HCT116 (cell line): Measurements from ENCODE around the gene ZNF79. TPM values are rescaled to one million over a fixed set of nuclear protein-coding genes. Genes with fewer than 3 reads are reported as not detected.

ENCODE experiments used
- ATAC-seq: fragments of 200-7000 bp; cut with Tn5 transposase; 2 replicates; pipeline ENCODE4 v1.9.1; 2020; ENCODE audit warnings: mild to moderate bottlenecking, moderate library complexity
- BruUV-seq: library from RNA; stranded (reverse); fragments of 400-500 nt; replicated peaks from 2 replicates; lab custom pipeline; 2021; lab: Mats Ljungman, UMichigan
- CTCF ChIA-PET: fragments of 300-600 bp; sonication (Branson Sonifier 250); formaldehyde crosslinking; loops from one replicate; lab custom pipeline; 2021; ENCODE audit warnings: antibody characterized with exemption; lab: Charles Lee
- POLR2A ChIA-PET: fragments of 300-600, 350-600 bp; sonication (Branson Sonifier 250); formaldehyde crosslinking; loops from one replicate; lab custom pipeline; 2021; ENCODE audit warnings: antibody characterized with exemption; lab: Charles Lee
- RAD21 ChIA-PET, 2 experiments: fragments of 300-600 bp; sonication (Branson Sonifier 250); formaldehyde crosslinking; loops; one replicate each; lab custom pipeline; 2023; ENCODE audit warnings: low total read pairs in 2 of 2; ENCODE audit not compliant: uncharacterized antibody in 2 of 2, unreplicated experiment in 2 of 2, low non-redundant PET in 1 of 2; lab: Charles Lee
- DNase-seq: peaks from one replicate; pipeline ENCODE4 v3.0.0-alpha.2; 2010; ENCODE audit warnings: low read depth, low spot score
- H2AFZ ChIP-seq: fragments of 200-600 bp; shearing (Covaris generic), sonication (generic); 2 replicates; pipeline ENCODE4 v1.6.1; 2017; ENCODE audit warnings: low read depth, mixed run types, mixed read lengths, antibody characterized with exemption, low read length; ENCODE audit not compliant: poor library complexity, severe bottlenecking
- H3K27ac ChIP-seq: 2 replicates; pipeline ENCODE4 v1.5.1; 2012; ENCODE audit warnings: low read depth, low read length
- H3K27me3 ChIP-seq: fragments of 200-600 bp; sonication (generic); 2 replicates; pipeline ENCODE4 v1.6.1; 2016; ENCODE audit warnings: mixed run types, low read length, mixed read lengths; ENCODE audit not compliant: insufficient read depth
- H3K36me3 ChIP-seq, 2 experiments: fragments of 200-500 bp in 1 of 2; fragments of 200-600 bp in 1 of 2; sonication (Bioruptor generic) in 1 of 2; sonication (generic) in 1 of 2; 2 replicates each; pipeline versions ENCODE4 v1.5.1 to v1.6.1; 2014 to 2016; ENCODE audit warnings: low read length in 2 of 2, inconsistent platforms in 1 of 2, mixed read lengths in 1 of 2, mixed run types in 1 of 2; ENCODE audit not compliant: insufficient read depth in 2 of 2, control insufficient read depth in 1 of 2
- H3K4me1 ChIP-seq, 2 experiments: fragments of 200-600 bp in 1 of 2; sonication (generic) in 1 of 2; 2 replicates each; pipeline versions ENCODE4 v1.5.1 to v1.6.1; 2012 to 2017; ENCODE audit warnings: low read length in 2 of 2, inconsistent platforms in 1 of 2, mild to moderate bottlenecking in 1 of 2, mixed read lengths in 1 of 2, mixed run types in 1 of 2, moderate library complexity in 1 of 2; ENCODE audit not compliant: insufficient read depth in 2 of 2, control insufficient read depth in 1 of 2
- H3K4me2 ChIP-seq: fragments of 200-600 bp; sonication (generic); 2 replicates; pipeline ENCODE4 v1.6.1; 2017; ENCODE audit warnings: mixed run types, low read length, mixed read lengths
- H3K4me3 ChIP-seq, 2 experiments: fragments of 200-600 bp in 1 of 2; sonication (generic) in 1 of 2; replicated peaks in 1 of 2; 2 replicates each; pipeline ENCODE4 v1.5.1; 2011 to 2016; ENCODE audit warnings: low read length in 2 of 2, control low read depth in 1 of 2, low read depth in 1 of 2, mild to moderate bottlenecking in 1 of 2, mixed read lengths in 1 of 2, mixed run types in 1 of 2
- H3K79me2 ChIP-seq: fragments of 200-600 bp; sonication (generic); 2 replicates; pipeline ENCODE4 v1.6.1; 2017; ENCODE audit warnings: mild to moderate bottlenecking, mixed run types, low read length, moderate library complexity, mixed read lengths; ENCODE audit not compliant: insufficient read depth
- H3K9ac ChIP-seq: fragments of 200-600 bp; sonication (generic); 2 replicates; pipeline ENCODE4 v1.6.1; 2016; ENCODE audit warnings: low read length, mixed read lengths
- H3K9me2 ChIP-seq: fragments of 200-600 bp; sonication (generic), shearing (Covaris generic); 2 replicates; pipeline ENCODE4 v1.6.1; 2017; ENCODE audit warnings: mixed run types, mild to moderate bottlenecking, moderate library complexity; ENCODE audit not compliant: insufficient read depth
- H3K9me3 ChIP-seq, 2 experiments: fragments of 200-500 bp in 1 of 2; fragments of 200-600 bp in 1 of 2; sonication (Bioruptor generic) in 1 of 2; sonication (generic) in 1 of 2; 2 replicates each; pipeline ENCODE4 v1.6.1; 2014 to 2017; ENCODE audit warnings: low read length in 2 of 2, mixed read lengths in 2 of 2, inconsistent platforms in 1 of 2, low read depth in 1 of 2, mild to moderate bottlenecking in 1 of 2, mixed run types in 1 of 2, moderate library complexity in 1 of 2; ENCODE audit not compliant: control insufficient read depth in 1 of 2, insufficient read depth in 1 of 2
- H4K20me1 ChIP-seq: fragments of 200-600 bp; sonication (generic), shearing (Covaris generic); 2 replicates; pipeline ENCODE4 v1.6.1; 2017; ENCODE audit warnings: mixed run types, mild to moderate bottlenecking, moderate library complexity; ENCODE audit not compliant: insufficient read depth
- CBX3 ChIP-seq: IDR thresholded peaks from 2 replicates; pipeline ENCODE4 v1.6.1; 2012; ENCODE audit warnings: low read depth
- CEBPB ChIP-seq: IDR thresholded peaks from 2 replicates; pipeline ENCODE4 v1.6.1; 2012; ENCODE audit warnings: low read depth
- EGR1 ChIP-seq: IDR thresholded peaks from 2 replicates; pipeline ENCODE4 v1.6.1; 2012; ENCODE audit warnings: low read depth
- ELF1 ChIP-seq: IDR thresholded peaks from 2 replicates; pipeline ENCODE4 v1.6.1; 2012; ENCODE audit warnings: low read depth, borderline replicate concordance
- EZH2phosphoT487 ChIP-seq: fragments of 200-600 bp; IDR thresholded peaks from 2 replicates; pipeline ENCODE4 v1.6.1; 2018; ENCODE audit warnings: antibody characterized with exemption, borderline replicate concordance
- FOSL1 ChIP-seq: IDR thresholded peaks from 2 replicates; pipeline ENCODE4 v1.6.1; 2012; ENCODE audit warnings: low read depth
- JUND ChIP-seq: IDR thresholded peaks from 2 replicates; pipeline ENCODE4 v1.6.1; 2012
- POLR2A ChIP-seq: IDR thresholded peaks from 2 replicates; pipeline ENCODE4 v1.7.0; 2011; ENCODE audit warnings: borderline replicate concordance; ENCODE audit not compliant: insufficient read depth, insufficient read length; ENCODE audit errors: extremely low read depth
- RAD21 ChIP-seq: IDR thresholded peaks from 2 replicates; pipeline ENCODE4 v1.6.1; 2012; ENCODE audit warnings: low read depth, mild to moderate bottlenecking
- SIN3A ChIP-seq: IDR thresholded peaks from 2 replicates; pipeline ENCODE4 v1.6.1; 2012; ENCODE audit warnings: low read depth
- SP1 ChIP-seq: IDR thresholded peaks from 2 replicates; pipeline ENCODE4 v1.6.1; 2012; ENCODE audit warnings: low read depth
- SRF ChIP-seq: IDR thresholded peaks from 2 replicates; pipeline ENCODE4 v1.6.1; 2012; ENCODE audit warnings: low read depth
- ZFX ChIP-seq: fragments of 450-650 bp; IDR thresholded peaks from 2 replicates; pipeline ENCODE4 v1.6.1; 2017
- ZNF274 ChIP-seq: fragments of 200-500 bp; sonication (Bioruptor generic); IDR thresholded peaks from 2 replicates; pipeline ENCODE4 v1.6.1; 2014; ENCODE audit warnings: mild to moderate bottlenecking, low read depth, low read length, inconsistent platforms
- intact Hi-C: fragments of 100-400 bp; cut with micrococcal nuclease; formaldehyde crosslinking; loops from 2 replicates; pipeline ENCODE4 v1.10.0; 2022
- total RNA-seq: library from RNA; stranded (reverse); gene quantifications from one replicate; pipeline ENCODE4 v1.2.1, GENCODE V29; 2021; ENCODE audit not compliant: unreplicated experiment
- TF ChIP-seq, protein P1 (sequence below), 3 experiments: fragments of 200-600 bp in 1 of 3; sonication (generic) in 1 of 3; IDR thresholded peaks in 2 of 3; conservative IDR thresholded peaks in 1 of 3; 2 replicates each; pipeline ENCODE4 v1.5.1; 2012 to 2017; ENCODE audit warnings: low read depth in 2 of 3, low read length in 2 of 3, antibody characterized with exemption in 1 of 3, borderline replicate concordance in 1 of 3, control low read depth in 1 of 3, mild to moderate bottlenecking in 1 of 3, mixed read lengths in 1 of 3, mixed run types in 1 of 3, moderate library complexity in 1 of 3; ENCODE audit not compliant: insufficient read depth in 1 of 3
- TF ChIP-seq, protein P2 (sequence below): IDR thresholded peaks from 2 replicates; pipeline ENCODE4 v1.6.1; 2012
- TF ChIP-seq, protein P3 (sequence below): IDR thresholded peaks from 2 replicates; pipeline ENCODE4 v1.6.1; 2012; ENCODE audit warnings: low read depth
- TF ChIP-seq, protein P4 (sequence below): IDR thresholded peaks from 2 replicates; pipeline ENCODE4 v1.6.1; 2012

ZNF79 gene
- total RNA-seq, 1 experiment from 2014 or later: 5.3 TPM

DNA sequence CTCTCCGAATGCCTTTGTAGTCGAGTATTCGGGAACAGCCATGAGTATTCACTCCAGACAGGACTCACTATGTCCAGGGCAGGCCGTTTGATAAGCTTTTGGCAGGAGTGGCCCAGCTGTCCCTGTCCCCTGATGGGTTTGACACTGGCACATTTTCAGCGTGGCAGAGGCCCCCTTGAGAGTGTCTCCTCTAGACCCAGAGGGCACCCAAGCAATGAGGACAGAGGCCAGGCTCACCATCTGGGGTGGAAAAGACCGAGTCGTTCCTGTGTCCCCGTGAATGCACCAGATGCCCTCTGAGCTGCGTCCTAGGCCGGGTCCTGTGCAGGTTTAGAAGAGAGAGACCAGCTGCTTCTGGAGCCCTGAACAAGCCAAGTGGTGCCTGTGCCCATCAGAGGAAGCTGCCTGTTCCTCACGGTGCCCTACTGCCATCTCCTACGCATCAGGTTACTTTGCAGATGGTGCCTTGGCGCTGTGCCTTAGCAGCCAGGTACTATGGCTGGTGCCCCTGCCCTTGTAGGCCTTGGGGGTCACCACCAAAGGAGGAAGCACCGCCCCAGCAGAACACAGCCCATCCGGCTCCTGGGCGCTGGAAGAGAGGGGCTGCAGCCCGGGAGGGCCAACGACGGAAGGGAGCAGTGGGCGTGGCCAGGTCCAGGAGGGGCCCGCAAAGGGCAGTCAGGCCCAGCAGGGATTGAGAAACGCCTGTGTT lies 69.6 kb downstream of the ZNF79 start:
- no peak overlapping the region for H3K9ac ChIP-seq
- no peaks in the 10 kb centered on the region for H3K79me2 ChIP-seq
- H3K27me3 ChIP-seq: no peaks in the 10 kb centered on the region
- POLR2A ChIA-PET: no interaction called here
- no peak overlapping the region for H2AFZ ChIP-seq
- peaks cover 0 to 5% of the 10 kb centered on the region in 2 experiments; a peak in 2 of 4 replicates for H3K36me3 ChIP-seq
- DNase-seq (no peak), ATAC-seq (no peak)
- intact Hi-C loops: no loop called here
- no peaks in the 10 kb centered on the region; a peak in 1 of 4 replicates for H3K4me1 ChIP-seq
- no peak for TF ChIP-seq SP1
- no peak for TF ChIP-seq FOSL1
- TF ChIP-seq EZH2phosphoT487: no peak
- no peak for TF ChIP-seq ZNF274
- no peak for TF ChIP-seq RAD21
- no peak for TF ChIP-seq ZFX
- TF ChIP-seq, protein P1, sequence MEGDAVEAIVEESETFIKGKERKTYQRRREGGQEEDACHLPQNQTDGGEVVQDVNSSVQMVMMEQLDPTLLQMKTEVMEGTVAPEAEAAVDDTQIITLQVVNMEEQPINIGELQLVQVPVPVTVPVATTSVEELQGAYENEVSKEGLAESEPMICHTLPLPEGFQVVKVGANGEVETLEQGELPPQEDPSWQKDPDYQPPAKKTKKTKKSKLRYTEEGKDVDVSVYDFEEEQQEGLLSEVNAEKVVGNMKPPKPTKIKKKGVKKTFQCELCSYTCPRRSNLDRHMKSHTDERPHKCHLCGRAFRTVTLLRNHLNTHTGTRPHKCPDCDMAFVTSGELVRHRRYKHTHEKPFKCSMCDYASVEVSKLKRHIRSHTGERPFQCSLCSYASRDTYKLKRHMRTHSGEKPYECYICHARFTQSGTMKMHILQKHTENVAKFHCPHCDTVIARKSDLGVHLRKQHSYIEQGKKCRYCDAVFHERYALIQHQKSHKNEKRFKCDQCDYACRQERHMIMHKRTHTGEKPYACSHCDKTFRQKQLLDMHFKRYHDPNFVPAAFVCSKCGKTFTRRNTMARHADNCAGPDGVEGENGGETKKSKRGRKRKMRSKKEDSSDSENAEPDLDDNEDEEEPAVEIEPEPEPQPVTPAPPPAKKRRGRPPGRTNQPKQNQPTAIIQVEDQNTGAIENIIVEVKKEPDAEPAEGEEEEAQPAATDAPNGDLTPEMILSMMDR (IDR thresholded peaks at IDR 0.05 in 2 of 3, conservative IDR thresholded peaks at IDR 0.05 in 1 of 3; ENCODE audit: borderline replicate concordance in 1 of 3, insufficient read depth in 1 of 3, low read depth in 2 of 3, low read length in 2 of 3): no peak
- no peak for TF ChIP-seq SIN3A
- TF ChIP-seq POLR2A: no peak
- no peak for TF ChIP-seq CBX3
- TF ChIP-seq SRF: no peak
- no peak for TF ChIP-seq CEBPB
- no peak for TF ChIP-seq JUND
- TF ChIP-seq, protein P2, sequence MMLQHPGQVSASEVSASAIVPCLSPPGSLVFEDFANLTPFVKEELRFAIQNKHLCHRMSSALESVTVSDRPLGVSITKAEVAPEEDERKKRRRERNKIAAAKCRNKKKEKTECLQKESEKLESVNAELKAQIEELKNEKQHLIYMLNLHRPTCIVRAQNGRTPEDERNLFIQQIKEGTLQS: no peak
- TF ChIP-seq, protein P3, sequence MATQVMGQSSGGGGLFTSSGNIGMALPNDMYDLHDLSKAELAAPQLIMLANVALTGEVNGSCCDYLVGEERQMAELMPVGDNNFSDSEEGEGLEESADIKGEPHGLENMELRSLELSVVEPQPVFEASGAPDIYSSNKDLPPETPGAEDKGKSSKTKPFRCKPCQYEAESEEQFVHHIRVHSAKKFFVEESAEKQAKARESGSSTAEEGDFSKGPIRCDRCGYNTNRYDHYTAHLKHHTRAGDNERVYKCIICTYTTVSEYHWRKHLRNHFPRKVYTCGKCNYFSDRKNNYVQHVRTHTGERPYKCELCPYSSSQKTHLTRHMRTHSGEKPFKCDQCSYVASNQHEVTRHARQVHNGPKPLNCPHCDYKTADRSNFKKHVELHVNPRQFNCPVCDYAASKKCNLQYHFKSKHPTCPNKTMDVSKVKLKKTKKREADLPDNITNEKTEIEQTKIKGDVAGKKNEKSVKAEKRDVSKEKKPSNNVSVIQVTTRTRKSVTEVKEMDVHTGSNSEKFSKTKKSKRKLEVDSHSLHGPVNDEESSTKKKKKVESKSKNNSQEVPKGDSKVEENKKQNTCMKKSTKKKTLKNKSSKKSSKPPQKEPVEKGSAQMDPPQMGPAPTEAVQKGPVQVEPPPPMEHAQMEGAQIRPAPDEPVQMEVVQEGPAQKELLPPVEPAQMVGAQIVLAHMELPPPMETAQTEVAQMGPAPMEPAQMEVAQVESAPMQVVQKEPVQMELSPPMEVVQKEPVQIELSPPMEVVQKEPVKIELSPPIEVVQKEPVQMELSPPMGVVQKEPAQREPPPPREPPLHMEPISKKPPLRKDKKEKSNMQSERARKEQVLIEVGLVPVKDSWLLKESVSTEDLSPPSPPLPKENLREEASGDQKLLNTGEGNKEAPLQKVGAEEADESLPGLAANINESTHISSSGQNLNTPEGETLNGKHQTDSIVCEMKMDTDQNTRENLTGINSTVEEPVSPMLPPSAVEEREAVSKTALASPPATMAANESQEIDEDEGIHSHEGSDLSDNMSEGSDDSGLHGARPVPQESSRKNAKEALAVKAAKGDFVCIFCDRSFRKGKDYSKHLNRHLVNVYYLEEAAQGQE: no peak
- no peak for TF ChIP-seq ELF1
- TF ChIP-seq, protein P4, sequence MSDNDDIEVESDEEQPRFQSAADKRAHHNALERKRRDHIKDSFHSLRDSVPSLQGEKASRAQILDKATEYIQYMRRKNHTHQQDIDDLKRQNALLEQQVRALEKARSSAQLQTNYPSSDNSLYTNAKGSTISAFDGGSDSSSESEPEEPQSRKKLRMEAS: no peak
- TF ChIP-seq EGR1: no peak
- no peak overlapping the region for H3K4me3 ChIP-seq
- CTCF ChIA-PET: no interaction called here
- H4K20me1 ChIP-seq: no peaks in the 10 kb centered on the region
- no TSS peak for BruUV-seq
- no peaks in the 10 kb centered on the region for H3K9me3 ChIP-seq
- H3K9me2 ChIP-seq: no peaks in the 10 kb centered on the region
- RAD21 ChIA-PET: no interaction called here
- H3K4me2 ChIP-seq: no peak overlapping the region
- no peak overlapping the region for H3K27ac ChIP-seq
